Activated CD8-positive, alpha-beta T cell treated with anti-CD3 and anti-CD28 coated beads for 36 hours (primary cell): ENCODE measurements around the gene CERS4. TPM values are rescaled to one million over a fixed set of nuclear protein-coding genes. Genes with fewer than 3 reads are reported as not detected.

Experiments
- ATAC-seq: fragments of 200-7000 bp; cut with Tn5 transposase; one replicate; pipeline ENCODE4 v1.10.0; 2021; ENCODE audit warnings: mild to moderate bottlenecking, moderate library complexity
- CTCF ChIA-PET: fragments of 350-600 bp; sonication (Branson Sonifier 250); formaldehyde crosslinking; loops from one replicate; lab custom pipeline; 2021; ENCODE audit warnings: antibody characterized with exemption; lab: Charles Lee
- POLR2A ChIA-PET: fragments of 350-600 bp; sonication (Branson Sonifier 250); formaldehyde crosslinking; loops from one replicate; lab custom pipeline; 2021; ENCODE audit warnings: antibody characterized with exemption; lab: Charles Lee
- DNase-seq: peaks from one replicate; pipeline ENCODE4 v3.0.0-alpha.2; 2020
- H3K27ac Mint-ChIP-seq: one replicate; pipeline ENCODE4 v1.8.0; 2021; ENCODE audit warnings: mild to moderate bottlenecking, mixed read lengths
- H3K27me3 Mint-ChIP-seq: one replicate; pipeline ENCODE4 v1.8.0; 2021; ENCODE audit warnings: mixed read lengths
- H3K36me3 Mint-ChIP-seq: one replicate; pipeline ENCODE4 v1.8.0; 2021; ENCODE audit warnings: low read depth, mixed read lengths
- H3K4me1 Mint-ChIP-seq: one replicate; pipeline ENCODE4 v1.8.0; 2021; ENCODE audit warnings: low read depth, mixed read lengths
- H3K4me3 Mint-ChIP-seq: one replicate; pipeline ENCODE4 v1.8.0; 2021; ENCODE audit warnings: mild to moderate bottlenecking, moderate library complexity, mixed read lengths
- H3K9me3 Mint-ChIP-seq: one replicate; pipeline ENCODE4 v1.8.0; 2021; ENCODE audit warnings: mixed read lengths
- intact Hi-C: fragments of 100-400 bp; cut with micrococcal nuclease; formaldehyde crosslinking; loops from one replicate; pipeline ENCODE4 v1.10.0; 2022
- total RNA-seq, 2 experiments: library from RNA; stranded (reverse); gene quantifications; one replicate each; pipeline ENCODE4 v1.2.3, GENCODE V29; 2021
- TF ChIP-seq, protein P1 (sequence below): fragments of 200-600 bp; IDR thresholded peaks from one replicate; pipeline ENCODE4 v1.8.0; 2022; ENCODE audit warnings: antibody characterized with exemption, mild to moderate bottlenecking

Gene CERS4
- total RNA-seq, 2 experiments from 2014 or later, result 15.5 to 19.7 TPM

DNA sequence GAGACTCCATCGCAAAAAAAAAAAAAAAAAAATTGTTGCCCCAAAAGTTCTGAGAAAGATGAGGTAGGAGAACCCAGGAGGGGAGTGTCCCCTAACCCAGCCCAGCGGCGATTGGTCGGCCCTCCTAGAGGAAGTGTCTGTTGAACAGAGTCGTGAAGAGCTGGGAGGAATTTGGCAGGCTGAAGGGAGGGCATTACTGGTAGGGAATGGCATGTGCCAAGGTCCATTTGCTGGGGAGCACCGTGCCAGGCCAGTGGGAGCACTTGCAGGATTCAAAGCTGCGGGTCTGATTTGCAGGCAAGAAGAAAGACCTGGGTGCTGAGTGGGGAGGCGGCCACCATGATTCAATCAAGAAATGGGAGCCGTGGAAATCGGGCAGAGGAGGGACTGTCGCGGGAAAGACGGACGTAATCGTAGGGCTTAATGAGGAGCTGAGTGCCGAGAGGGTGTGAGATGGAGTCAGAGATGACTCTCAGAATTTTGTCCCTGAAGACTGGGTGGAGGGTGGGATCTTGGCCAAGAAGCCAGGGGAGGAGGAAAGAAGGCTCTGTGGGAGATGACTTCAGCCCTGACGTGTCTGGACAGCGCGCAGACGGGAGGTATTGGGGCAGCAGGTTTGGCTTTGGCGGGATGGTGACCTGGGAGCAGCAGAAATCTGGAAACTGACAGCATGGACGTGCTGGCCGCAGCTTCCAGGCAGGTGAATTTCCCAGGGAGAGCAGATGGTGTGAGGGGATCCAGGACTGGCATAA is 15.4 kb downstream of the CERS4 start:
- Mint-ChIP-seq H3K4me3 (no peak overlapping the region), H3K27ac (no peak overlapping the region), H3K27me3 (no peaks in the 10 kb centered on the region), H3K36me3 (peaks cover 3% of the 10 kb centered on the region), H3K9me3 (no peaks in the 10 kb centered on the region), H3K4me1 (peaks cover 3% of the 10 kb centered on the region)
- DNase-seq (no peak), ATAC-seq (no peak)
- intact Hi-C loops, result no loop called here
- TF ChIP-seq, protein P1, sequence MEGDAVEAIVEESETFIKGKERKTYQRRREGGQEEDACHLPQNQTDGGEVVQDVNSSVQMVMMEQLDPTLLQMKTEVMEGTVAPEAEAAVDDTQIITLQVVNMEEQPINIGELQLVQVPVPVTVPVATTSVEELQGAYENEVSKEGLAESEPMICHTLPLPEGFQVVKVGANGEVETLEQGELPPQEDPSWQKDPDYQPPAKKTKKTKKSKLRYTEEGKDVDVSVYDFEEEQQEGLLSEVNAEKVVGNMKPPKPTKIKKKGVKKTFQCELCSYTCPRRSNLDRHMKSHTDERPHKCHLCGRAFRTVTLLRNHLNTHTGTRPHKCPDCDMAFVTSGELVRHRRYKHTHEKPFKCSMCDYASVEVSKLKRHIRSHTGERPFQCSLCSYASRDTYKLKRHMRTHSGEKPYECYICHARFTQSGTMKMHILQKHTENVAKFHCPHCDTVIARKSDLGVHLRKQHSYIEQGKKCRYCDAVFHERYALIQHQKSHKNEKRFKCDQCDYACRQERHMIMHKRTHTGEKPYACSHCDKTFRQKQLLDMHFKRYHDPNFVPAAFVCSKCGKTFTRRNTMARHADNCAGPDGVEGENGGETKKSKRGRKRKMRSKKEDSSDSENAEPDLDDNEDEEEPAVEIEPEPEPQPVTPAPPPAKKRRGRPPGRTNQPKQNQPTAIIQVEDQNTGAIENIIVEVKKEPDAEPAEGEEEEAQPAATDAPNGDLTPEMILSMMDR, result no peak
- ChIA-PET POLR2A (interaction anchor here (0.5 kb wide), 1 partner anchor 152 kb away, joined by 3 read pairs; no protein-coding TSS in a partner anchor), CTCF (no interaction called here)

DNA sequence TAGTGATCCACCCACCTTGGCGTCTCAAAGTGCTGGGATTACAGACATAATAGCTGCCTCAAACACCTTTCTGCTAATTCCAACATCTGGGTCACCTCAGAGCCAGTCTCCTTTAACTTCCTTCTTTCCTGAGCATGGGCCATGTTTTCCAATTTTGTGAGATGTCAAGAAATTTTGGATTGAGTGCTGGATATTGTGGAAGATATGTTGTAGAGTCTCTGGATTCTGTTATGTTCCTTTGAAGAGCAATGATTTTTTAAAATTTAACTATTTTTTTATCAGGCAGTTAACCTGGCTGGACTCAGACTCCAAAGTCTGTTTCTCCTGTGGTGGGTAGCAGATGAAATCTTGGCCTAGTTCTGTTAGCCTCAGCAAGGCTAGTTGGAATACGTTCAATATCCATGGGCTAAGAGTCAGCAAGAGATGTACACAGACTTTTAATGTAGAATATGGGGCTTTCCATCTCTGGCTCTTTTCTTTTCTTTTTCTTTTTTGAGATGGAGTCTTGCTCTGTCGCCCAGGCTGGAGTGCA is 22.0 kb downstream of the CERS4 start:
- Mint-ChIP-seq H3K36me3 (peaks cover 12% of the 10 kb centered on the region), H3K9me3 (peaks cover 3% of the 10 kb centered on the region), H3K4me1 (peaks cover 3% of the 10 kb centered on the region), H3K4me3 (no peak overlapping the region), H3K27ac (no peak overlapping the region), H3K27me3 (no peaks in the 10 kb centered on the region)
- DNase-seq (no peak), ATAC-seq (no peak)
- CTCF ChIA-PET, result no interaction called here
- TF ChIP-seq, protein P1, result no peak
- intact Hi-C loops, result no loop called here
- POLR2A ChIA-PET, result no interaction called here

DNA sequence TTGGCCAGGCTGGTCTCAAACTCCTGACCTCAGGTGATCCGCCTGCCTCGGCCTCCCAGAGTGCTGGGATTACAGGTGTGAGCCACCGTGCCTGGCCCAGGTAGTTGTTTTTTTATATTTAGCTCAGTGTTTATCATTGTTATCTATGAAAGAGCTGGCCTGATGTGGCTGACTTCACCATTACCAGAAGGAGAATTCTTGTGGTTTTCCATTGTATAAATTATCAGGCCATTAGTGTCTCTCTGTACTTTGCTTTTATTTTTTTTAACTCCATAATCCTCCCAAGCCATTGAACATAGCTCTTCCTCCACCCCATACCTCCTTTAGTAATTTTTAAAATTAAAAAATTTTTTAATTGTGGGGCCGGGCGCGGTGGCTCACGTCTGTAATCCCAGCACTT is 24.2 kb downstream of the CERS4 start:
- no peak for ATAC-seq
- ChIA-PET CTCF (interaction anchor here (1.5 kb wide), 1 partner anchor 75 kb away, joined by 4 read pairs; no protein-coding TSS in a partner anchor), POLR2A (interaction anchor here (1.2 kb wide), 1 partner anchor 9 kb away, joined by 4 read pairs; no protein-coding TSS in a partner anchor)
- no peak for DNase-seq
- Mint-ChIP-seq H3K4me1 (no peaks in the 10 kb centered on the region), H3K4me3 (no peak overlapping the region), H3K27me3 (no peaks in the 10 kb centered on the region), H3K9me3 (peaks cover 3% of the 10 kb centered on the region), H3K36me3 (peaks cover 12% of the 10 kb centered on the region), H3K27ac (no peak overlapping the region)
- intact Hi-C loops, result no loop called here
- TF ChIP-seq, protein P1, result no peak

DNA sequence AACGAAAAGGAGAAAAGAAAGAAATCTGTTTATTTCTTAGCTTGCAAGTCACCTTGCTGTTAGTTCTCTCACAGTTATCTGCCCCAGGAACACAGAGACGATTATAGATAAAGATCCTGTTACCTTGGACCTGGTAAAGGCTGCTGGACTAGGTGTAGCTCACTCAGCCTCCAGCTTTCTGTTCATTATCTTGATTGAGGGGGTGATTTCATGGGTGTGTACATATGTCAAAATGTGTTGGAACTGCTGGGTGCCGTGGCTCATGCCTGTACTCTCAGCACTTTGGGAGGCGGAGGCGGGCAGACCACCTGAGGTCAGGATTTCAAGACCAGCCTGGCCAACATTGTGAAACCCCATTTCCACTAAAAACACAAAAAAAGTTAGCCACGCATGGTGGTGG is 27.9 kb downstream of the CERS4 start:
- H3K27ac Mint-ChIP-seq, result no peak overlapping the region
- DNase-seq (no peak), ATAC-seq (no peak)
- TF ChIP-seq, protein P1, result no peak
- no peaks in the 10 kb centered on the region for H3K27me3 Mint-ChIP-seq
- no peak overlapping the region for H3K4me3 Mint-ChIP-seq
- H3K36me3 Mint-ChIP-seq, result peaks cover 11% of the 10 kb centered on the region
- peaks cover 5% of the 10 kb centered on the region for H3K9me3 Mint-ChIP-seq
- peaks cover 17% of the 10 kb centered on the region for H3K4me1 Mint-ChIP-seq
- intact Hi-C loops, result no loop called here
- ChIA-PET POLR2A (no interaction called here), CTCF (interaction anchor here (0.9 kb wide), 1 partner anchor 17 kb away, joined by 3 read pairs; no protein-coding TSS in a partner anchor)

DNA sequence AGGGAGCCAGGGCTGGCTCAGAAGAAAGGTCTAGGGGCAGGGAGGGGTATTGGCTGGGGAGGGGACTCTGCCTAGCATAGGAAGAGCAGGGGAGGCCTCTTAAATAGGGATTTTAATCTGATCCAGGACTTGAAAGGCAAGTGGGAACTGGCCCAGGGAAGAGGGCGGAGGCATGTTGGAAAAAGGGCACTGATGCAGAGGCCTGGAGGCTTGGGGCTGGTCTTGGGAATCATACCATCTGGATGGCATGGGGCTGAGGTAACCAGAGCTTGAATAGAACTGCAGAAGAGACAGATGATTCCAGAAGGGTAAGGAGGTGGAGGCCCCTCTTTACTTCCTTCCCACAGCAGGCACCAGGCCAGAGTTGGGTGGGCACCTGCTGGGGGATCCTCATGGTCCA is 29.1 kb downstream of the CERS4 start:
- Mint-ChIP-seq H3K4me3 (no peak overlapping the region), H3K36me3 (peaks cover 20% of the 10 kb centered on the region), H3K4me1 (peaks cover 17% of the 10 kb centered on the region), H3K27me3 (no peaks in the 10 kb centered on the region), H3K9me3 (peaks cover 13% of the 10 kb centered on the region), H3K27ac (no peak overlapping the region)
- ATAC-seq (no peak), DNase-seq (no peak)
- CTCF ChIA-PET, result interaction anchor here (1.3 kb wide), 1 partner anchor 79 kb away, joined by 4 read pairs; no protein-coding TSS in a partner anchor
- POLR2A ChIA-PET, result no interaction called here
- intact Hi-C loops, result no loop called here
- TF ChIP-seq, protein P1, result no peak
